DMS153 treated with DMSO at 0.1 percent for 48 hours (cell line): ENCODE measurements around the gene MAX.

Experiments
- DNase-seq: peaks from one replicate; lab custom pipeline; 2025; ENCODE audit not compliant: unreplicated experiment; lab: John Stamatoyannopoulos, UW

Gene MAX

DNA sequence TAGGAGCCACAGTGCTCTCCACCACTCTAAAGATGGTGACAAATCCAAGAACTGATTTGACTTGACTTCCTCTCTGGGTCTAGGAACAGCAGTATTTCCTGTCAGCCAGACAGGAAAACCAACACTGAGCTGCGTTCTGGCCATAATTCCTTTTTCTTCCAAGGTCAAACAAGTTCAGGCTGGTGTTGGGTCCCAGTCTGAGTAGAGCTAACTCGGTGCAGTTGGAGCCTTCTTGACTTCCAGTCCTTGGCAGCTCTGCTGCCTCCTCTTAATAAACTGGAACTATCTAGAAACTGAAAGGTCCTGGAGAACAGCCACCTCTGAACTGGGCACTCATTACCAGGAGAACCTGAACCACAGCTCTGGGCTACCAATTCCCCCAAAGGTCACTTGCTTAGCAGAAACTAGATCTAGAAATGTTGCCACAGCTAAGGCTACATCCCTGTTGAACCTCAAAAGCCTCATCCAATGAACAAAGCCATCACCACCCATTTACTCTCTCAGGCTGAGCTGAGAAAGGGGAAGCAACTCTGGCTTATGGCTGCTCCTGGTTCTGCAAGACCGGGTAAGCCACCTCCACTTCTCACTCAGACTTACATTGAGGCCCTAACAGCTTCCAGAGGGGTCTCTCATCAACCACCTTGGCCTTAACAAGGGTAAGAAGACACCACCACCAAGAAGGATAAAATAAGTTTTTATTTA, 27.7 kb downstream of the MAX start:
- DNase-seq: no peak

DNA sequence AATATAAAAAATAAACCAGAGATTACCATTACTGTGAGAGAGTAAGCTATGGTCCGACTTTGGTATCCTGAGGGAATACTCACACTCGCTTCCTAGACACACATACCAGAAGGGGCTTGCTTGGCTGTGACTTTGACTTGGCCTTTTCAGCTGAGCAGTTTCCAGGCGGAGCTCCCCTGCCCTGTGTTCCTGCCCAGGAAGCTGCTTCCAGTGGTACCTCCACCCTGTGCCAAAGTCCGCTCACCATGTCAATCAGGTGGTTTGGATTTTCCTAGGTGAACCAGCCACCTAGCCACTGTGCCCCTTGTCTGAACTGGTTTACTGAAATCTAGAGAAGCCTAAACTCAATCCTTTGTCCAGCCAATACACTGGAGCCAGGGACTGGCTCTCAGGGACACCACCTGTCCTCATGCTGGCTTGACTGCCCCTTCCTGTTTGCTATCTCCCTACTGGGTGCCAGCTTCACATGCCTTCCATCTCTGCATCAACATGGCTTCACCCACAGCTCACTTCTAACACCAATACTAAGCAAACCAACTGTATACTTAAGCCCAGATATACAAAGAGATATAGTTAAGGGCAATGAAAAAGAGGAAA, 28.6 kb downstream of the MAX start:
- no peak for DNase-seq

DNA sequence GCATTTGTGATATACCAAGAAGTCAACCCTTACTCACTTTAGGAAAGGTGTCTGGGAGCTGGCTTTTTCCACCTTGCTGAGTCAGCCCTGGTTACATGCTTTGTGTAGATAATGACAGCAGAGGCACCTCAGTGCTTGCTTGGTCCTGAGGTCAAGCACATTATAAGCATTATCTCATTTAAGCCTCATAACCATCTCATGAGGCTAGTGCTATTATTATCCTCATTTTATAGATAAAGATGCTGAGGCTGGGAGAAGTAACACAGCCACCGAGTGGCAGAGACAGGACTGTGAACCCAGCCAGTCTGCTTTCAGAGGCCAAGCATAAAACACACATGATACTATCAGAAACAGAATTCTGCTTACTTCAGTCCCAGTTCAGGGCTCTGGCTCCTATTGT, 29.4 kb downstream of the MAX start:
- no peak for DNase-seq

DNA sequence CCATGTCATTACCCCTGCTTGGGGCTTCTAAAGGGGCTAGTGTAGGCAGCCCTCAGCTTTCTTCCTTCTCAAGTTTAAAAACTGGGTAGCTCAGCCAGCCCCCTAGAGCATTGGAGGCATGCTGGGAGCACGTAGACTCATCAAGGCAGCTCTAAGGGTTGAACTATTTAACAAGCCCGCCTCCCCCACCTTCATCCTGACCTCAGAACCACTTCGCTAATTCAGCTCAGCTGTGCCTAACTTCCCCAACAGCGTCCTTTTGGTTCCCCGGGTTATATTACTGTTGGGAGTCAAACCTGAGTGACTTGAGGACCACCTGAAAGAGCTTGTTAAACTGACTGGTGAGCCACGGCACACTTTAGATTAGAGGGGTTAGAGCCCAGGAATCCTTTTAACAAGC, 30.1 kb downstream of the MAX start:
- DNase-seq: no peak

DNA sequence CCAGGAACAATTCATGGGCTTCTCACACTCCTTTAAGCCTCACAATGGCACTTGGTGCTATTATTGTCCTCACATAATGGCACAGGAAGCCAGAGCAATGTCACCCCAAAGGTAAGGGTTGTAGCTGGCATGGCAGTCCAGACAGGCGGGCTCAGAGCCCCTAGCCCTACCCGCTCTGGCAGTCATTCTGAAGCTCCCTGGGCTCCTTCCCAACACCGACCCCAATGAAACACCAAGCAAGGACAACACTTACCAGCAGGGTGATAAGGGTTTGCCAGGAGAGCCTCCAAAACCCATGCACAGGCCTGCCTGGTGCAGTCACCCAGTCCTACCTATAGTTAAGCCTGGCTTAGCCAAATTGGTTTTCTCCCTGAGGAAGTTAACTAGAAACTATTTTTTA, 30.8 kb downstream of the MAX start:
- DNase-seq: no peak

DNA sequence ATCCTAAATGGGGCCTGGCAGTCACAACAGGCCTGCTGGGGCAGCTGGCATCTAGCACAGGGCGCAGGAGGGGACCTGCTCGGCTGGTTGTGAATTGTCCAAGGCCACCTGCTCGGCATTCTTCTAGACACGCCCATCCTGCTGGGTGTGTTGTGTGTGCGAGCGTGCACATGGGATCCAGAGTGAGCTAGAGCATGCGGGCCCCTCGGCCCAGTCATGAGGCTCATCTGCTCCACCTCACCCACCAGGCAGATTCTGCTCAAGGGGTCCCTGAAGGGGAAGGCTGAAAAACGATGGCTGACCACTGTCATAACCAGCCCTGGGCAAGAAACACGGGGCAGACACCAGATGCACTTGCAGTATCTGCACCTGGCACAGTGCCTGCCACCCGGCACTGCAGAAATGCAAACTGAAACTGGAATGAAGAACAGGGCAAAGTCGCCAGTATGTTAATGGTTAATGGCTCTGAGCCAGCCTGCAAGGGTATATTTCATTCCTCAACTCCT, 31.8 kb downstream of the MAX start:
- peak; percentile 70 for DNase-seq

DNA sequence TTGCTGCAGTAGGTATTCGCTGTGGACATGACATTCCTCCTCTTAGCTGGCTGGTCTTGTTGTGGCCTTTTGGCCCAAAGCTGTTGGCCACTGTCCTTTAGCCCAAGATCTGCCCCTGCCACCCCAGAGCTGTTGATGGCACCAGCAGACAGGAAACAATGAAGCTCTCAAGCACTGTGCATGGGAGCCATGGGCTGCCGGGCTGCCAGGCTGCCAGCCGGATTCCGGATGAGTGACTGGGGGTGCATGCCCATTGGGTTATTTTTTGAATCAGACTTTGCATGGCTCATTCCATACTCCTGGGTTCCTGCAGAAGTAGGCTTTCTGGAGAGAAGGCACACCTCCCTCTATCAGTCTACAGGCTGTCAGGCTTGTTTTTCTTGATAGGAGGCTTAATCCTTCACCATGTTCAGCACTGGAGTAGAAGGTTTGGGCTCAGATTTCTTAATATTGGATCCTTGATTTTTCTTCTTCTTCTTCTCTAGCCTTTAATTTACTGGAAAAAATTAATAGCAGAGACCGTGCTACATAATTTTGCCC, 32.4 kb downstream of the MAX start:
- no peak for DNase-seq

DNA sequence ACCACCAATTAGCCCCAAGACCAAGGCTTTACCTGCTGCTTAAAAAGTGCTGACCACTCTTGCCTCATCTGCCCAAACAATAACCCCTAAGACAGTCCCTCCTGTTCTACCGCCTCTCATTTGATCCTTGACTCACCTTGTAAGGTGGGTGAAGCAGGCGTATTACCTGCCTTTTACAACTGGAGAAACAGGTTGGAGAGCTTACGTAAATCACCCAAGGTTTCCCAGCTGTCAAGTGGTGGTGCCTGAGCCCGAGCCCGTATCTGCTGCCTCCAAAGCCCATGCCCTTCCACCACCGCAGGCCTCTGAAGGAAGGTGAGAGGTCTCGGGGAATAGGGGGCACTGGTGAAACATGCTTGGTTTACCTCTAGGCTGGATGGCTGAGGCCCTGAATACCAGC, 36.6 kb downstream of the MAX start:
- no peak for DNase-seq

DNA sequence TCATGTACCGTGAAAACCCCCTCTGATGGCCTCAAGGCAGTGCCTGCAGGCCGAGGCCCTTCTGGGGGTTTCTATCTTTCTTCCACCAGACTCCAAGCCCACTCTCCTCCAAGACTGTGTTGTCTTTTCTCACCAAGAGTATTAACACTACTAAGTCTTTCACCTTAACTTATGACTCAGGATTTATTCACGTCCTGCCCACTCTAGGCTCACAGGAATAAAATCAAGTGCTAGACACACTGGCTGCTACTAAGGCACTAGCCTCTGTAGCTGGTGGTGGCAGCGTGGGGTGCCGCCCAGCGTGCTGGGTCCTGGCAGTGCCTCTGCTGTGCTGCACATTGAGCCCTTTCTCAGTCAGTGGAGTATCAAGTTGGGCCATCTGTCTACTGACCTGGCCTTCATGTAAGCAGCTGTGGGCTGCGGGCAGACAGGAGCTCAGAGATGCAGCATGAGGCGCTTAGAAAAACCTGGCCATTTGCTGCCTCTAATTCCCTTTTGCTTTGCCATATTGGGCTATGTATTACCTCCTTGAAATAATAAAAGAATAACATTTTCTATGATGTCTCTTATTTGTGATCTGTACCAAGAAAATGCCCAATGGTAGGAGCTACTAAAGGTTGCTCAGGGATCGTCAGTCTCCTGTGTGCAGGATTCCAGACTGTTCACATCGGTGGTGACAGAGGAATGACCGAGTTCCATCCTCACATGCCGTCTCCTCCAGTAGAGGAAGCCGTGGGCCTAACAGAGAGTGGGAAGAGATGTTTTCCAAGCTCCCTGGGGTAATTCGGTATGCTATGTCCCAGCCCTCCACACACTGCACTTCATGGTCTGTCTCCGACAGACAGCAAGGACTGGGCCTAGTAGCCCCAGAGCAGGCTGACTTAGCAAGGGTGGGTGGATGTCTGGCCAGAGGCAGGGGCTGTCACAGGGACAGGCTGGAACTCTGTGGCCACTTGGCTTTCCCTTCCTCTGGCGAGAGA, 39.9 kb downstream of the MAX start:
- no peak for DNase-seq

DNA sequence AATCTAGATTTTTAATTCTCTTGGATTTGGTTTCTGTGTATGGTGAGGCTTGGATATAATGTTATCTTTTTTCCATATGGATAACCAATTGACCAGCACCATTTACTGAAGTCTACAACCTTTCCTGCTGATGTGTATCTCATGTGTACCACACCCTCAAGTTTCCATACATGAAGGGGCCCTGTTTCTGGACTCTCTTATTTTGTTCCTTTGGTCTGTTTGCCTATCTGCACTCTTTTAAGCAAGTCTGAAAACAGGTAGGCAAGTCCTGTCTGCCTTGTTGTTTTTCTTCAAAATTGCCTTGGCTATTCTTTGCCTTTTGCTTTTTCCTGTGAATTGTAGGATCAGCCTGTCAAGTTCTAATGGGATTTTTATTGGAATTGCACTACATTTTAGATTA, 44.6 kb downstream of the MAX start:
- no peak for DNase-seq

DNA sequence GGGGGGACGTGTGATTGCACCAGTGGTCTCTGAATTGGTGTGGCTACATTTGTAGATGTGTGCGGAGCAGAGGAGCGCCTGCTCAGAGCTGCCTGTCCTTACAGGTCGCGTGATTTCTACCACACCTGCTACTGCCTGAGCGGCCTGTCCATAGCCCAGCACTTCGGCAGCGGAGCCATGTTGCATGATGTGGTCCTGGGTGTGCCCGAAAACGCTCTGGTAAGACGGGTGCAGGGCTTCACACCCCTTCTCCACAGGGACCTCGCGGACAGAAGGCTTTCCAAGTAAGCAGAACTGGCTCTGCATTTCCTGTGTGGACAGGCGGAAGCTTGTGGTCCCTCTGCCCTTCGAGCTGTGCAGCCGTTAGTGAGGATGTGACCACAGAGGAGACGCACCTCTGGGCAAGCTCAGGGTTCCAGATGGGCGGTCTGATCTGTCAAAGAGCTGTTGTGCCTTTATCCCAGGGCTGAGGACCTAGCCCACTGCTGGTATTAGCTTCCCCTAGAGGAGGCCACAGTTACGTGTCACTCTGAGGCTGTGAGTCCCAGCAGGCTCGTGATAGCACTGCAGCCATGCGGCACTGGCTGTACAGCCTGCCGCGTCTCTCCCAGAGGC, 47.7 kb downstream of the MAX start:
- DNase-seq: no peak

DNA sequence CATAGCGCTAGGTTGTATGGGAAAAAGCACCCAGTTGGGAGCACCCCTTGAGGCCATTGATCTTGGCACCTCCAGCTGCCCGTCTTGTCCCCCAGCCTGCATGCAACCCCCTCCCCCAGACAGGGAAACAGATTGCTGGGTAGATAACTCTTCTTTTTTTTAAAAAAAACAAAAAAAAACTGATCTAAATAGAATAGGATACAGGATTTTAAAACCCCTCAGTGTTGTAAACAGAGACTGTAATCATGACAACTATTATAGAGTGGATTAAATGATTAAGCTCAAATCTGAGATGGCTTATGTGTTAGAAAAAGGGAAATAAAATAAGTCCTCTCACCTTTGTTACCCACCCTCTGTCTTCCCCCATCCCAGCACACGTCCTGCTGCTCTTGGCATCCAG, 48.9 kb downstream of the MAX start:
- DNase-seq: no peak

DNA sequence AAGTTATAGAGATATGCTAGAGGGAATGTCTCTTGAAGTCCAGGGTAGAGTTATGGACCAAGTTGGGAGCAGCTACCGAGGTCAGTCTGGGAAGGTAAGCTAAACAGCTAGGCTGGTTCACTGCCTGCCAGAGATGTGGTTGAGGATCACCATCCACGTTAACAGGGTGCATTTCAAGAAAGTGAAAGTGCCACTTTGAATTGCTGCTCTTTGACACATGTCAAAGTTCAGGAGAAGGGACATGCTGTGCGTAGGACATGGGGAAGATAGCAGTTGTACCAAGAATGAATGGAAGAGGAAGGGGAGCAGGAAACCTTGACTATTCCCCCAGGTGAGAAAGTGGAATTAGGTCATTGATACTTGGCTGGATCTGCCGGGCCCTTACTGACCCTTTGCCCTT, 49.5 kb downstream of the MAX start:
- DNase-seq: no peak

DNA sequence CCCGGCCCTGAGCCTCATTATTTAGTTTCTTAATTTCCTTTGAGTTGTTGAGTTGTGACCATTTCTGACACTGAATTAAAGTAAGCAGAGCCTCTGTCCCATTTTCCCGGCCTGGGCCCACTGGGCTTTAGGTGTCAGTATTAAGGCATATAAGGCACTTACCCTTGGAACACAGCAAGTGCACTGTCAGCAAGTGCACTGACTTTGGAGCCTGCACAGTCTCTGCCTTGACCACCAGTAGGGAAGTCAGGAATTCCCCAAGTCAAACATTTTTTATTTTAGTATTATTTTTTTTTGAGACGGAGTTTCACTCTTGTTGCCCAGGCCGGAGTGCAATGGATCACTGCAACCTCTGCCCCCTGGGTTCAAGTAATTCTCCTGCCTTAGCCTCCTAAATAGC, 56.6 kb downstream of the MAX start:
- no peak for DNase-seq

DNA sequence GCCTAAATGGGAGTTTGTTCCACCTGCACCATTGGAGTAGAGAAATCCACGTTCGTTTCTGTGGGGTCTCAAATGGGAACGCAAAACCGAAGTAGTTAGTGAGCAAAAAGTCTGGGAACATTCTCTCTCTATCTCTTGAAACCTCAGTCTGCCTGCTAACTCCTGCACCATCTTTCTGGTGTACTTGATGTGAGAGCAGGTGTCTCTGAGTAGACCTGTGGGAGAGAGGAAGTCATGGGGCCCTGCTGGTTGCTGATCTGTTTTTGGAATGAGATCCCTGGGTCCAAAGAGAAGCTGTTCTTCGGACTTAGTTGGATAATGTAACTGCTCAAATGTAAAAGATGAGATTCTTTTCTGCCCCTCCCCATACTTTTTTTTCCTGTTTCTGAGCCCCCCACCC, 57.3 kb downstream of the MAX start:
- DNase-seq: no peak

DNA sequence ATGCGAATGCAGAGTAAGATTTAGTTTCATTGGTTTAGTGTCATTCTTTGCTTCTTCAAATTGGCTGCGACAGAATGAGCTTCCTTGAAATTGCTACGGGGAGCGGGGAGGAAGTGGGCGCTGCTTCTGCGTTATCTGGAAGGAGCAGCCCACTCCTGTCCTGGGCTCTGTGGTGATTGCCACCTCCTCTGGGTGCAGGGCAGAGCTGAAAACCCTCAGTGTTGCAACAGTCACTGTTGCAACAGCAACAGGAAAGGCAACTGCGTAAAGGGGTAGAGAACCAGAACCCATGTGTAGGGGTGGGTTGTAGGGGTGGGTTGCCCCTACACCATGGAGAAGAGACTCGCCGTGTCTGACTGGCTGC, 57.7 kb downstream of the MAX start:
- DNase-seq: no peak

DNA sequence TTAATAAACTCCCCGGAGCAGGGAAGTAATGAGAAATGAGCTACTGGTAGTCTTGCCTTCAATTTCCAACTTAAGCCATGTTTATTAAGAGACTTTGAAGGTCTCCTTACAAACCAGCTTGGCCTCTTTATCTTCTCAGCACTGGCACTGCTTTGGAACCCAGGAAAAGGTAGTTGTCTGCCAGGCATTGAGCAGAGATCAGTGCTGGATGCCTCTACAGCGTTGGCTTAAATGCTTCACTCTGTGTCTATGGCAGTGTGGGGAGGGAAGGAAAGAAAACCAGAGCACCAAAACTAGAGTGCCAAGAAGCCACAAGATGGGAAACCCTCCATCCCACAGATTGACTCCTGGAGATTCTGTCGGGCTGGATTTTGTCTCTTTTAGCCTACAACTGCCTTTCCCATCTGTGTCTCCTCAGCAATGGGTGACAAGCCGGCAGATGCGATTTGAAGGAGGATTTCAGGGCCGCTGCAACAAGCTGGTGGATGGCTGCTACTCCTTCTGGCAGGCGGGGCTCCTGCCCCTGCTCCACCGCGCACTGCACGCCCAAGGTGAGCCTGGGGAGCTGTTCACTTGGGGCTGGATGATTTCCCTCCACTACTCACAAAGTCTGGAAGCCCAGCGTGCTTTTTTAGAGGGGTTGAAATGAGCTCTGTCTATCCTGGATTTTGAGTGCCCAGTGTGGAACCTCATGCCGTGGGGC, 58.3 kb downstream of the MAX start:
- DNase-seq: no peak

DNA sequence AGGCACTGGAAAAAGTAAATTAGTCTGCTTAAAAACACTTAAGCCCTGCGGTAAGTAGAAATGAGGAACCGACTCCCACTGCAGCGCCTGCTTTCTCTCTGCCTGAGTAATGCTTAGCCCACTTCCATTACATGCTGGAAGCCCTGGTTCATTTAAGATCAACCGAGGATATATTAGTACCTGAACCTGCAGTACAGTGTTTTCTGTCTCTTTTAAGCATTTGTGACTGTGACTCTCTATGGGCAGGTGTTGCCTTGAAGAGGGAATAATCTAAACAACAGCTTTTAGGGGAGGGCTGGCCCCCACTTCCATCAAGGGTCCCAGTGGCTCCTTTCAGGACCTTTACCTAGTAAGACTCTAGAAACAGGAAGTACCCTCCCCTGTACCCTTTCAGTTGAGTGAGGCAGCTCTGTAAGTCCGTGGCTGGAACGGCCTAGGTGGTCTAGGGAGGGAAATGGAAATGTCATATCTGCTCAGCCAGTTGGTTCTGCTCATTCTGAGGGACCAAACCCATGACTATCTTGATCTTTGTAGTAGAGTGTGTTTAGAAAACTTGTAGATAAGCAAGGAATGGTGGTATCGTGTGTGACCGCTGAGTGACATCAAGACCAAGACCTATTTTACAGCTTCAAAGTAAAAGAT, 59.5 kb downstream of the MAX start:
- no peak for DNase-seq

DNA sequence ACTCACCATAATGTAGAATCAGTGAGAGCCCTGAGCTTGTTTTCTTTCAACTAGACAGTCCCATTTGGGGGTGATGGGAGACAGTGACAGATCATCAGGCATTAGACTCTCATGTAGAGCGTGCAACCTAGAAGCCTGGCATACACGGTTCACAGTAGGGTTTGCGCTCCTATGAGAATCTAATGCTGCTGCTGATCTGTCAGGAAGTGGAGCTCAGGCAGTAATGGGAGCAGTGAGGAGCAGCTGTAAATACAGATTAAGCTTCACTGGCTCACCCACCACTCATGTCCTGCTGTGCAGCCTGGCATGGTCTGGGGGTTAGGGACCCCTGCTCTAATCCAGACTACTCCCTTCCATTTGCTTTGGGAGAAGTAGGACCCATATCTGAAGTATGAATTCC, 60.0 kb downstream of the MAX start:
- no peak for DNase-seq

DNA sequence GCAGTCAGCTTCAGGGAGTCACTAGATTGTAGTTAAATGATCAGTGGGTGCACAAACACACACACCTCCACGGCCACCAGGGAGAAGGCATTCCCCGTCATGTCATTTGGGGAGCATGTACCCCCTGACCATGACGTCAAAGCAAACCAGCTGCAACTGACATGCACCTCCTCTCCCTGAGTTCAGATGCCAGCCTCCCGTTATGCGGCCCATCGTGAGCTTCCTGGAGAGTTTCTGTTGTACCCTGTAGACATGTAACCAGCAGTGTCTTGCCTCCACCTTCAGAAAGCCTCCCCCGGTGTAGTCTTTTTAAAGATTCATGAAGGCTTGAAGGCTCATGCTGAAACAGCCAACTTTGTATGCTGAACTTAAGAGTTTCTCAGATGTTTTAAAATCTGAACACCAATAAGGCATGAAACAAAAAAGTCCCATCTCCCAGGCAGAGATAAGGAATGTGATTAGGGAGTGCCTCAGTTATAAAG, 60.8 kb downstream of the MAX start:
- no peak for DNase-seq
